HG03175 (cell line): Measurements from ENCODE around the gene ZRANB3.
"Not testable (repeated sequence)": the region's sequence is repeated elsewhere in the genome, so short reads cannot be mapped to it uniquely, and the experiment has no call there.

Experiments used
- ATAC-seq: cut with Tn5 transposase; IDR thresholded peaks from one replicate; pipeline ENCODE4 v1.9.1; 2021; ENCODE audit warnings: mild to moderate bottlenecking, moderate library complexity; ENCODE audit not compliant: unreplicated experiment

Gene ZRANB3

GRCh38 chr2:135490376-135490775 lies 40.6 kb downstream of the ZRANB3 start:
- no peak for ATAC-seq

- ATAC-seq: no peak
Observed at GRCh38 chr2:135485441-135485840, 45.6 kb downstream of the ZRANB3 start.

- no peak for ATAC-seq
Observed at GRCh38 chr2:135475128-135475527, 55.9 kb downstream of the ZRANB3 start.

GRCh38 chr2:135473567-135473966 lies 57.5 kb downstream of the ZRANB3 start:
- ATAC-seq: no peak

- no peak for ATAC-seq
Observed at GRCh38 chr2:135471106-135471505, 59.9 kb downstream of the ZRANB3 start.

- ATAC-seq: no peak
Observed at GRCh38 chr2:135457279-135457678, 73.7 kb downstream of the ZRANB3 start.

- ATAC-seq: no peak
Observed at GRCh38 chr2:135456835-135457234, 74.2 kb downstream of the ZRANB3 start.

GRCh38 chr2:135456431-135456830 lies 74.6 kb downstream of the ZRANB3 start:
- no peak for ATAC-seq

- ATAC-seq: no peak
Observed at GRCh38 chr2:135454608-135455007, 76.4 kb downstream of the ZRANB3 start.

- not testable (repeated sequence) for ATAC-seq
Observed at GRCh38 chr2:135453027-135453426, 78.0 kb downstream of the ZRANB3 start.

- no peak for ATAC-seq
Observed at GRCh38 chr2:135451966-135452365, 79.1 kb downstream of the ZRANB3 start.

GRCh38 chr2:135443013-135443412 lies 88.0 kb downstream of the ZRANB3 start:
- ATAC-seq: not testable (repeated sequence)

GRCh38 chr2:135435155-135435554 lies 95.9 kb downstream of the ZRANB3 start:
- ATAC-seq: not testable (repeated sequence)

GRCh38 chr2:135424849-135425248 lies 106.2 kb downstream of the ZRANB3 start:
- no peak for ATAC-seq

- ATAC-seq: no peak
Observed at GRCh38 chr2:135422898-135423297, 108.1 kb downstream of the ZRANB3 start.

- no peak for ATAC-seq
Observed at GRCh38 chr2:135411646-135412045, 119.4 kb downstream of the ZRANB3 start.

- no peak for ATAC-seq
Observed at GRCh38 chr2:135409436-135409835, 121.6 kb downstream of the ZRANB3 start.

GRCh38 chr2:135396259-135396658 lies 134.8 kb downstream of the ZRANB3 start:
- ATAC-seq: not testable (repeated sequence)

- ATAC-seq: no peak
Observed at GRCh38 chr2:135386993-135387392, 144.0 kb downstream of the ZRANB3 start.

GRCh38 chr2:135378591-135378990 lies 152.4 kb downstream of the ZRANB3 start:
- ATAC-seq: no peak

GRCh38 chr2:135373702-135374101 lies 157.3 kb downstream of the ZRANB3 start:
- ATAC-seq: no peak

GRCh38 chr2:135349941-135350340 lies 181.1 kb downstream of the ZRANB3 start:
- ATAC-seq: no peak

GRCh38 chr2:135348096-135348704 lies 182.8 kb downstream of the ZRANB3 start:
- ATAC-seq: not testable (repeated sequence)
